HK-2 (cell line): Measurements from ENCODE around the gene MFNG.
"Not testable (repeated sequence)": the region's sequence is repeated elsewhere in the genome, so short reads cannot be mapped to it uniquely, and the experiment has no call there.

Experiments used
- DNase-seq: peaks from one replicate; pipeline ENCODE4 v3.0.0-alpha.2; 2018; ENCODE audit not compliant: unreplicated experiment

Gene MFNG, protein sequence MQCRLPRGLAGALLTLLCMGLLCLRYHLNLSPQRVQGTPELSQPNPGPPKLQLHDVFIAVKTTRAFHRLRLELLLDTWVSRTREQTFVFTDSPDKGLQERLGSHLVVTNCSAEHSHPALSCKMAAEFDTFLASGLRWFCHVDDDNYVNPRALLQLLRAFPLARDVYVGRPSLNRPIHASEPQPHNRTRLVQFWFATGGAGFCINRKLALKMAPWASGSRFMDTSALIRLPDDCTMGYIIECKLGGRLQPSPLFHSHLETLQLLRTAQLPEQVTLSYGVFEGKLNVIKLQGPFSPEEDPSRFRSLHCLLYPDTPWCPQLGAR

DNA sequence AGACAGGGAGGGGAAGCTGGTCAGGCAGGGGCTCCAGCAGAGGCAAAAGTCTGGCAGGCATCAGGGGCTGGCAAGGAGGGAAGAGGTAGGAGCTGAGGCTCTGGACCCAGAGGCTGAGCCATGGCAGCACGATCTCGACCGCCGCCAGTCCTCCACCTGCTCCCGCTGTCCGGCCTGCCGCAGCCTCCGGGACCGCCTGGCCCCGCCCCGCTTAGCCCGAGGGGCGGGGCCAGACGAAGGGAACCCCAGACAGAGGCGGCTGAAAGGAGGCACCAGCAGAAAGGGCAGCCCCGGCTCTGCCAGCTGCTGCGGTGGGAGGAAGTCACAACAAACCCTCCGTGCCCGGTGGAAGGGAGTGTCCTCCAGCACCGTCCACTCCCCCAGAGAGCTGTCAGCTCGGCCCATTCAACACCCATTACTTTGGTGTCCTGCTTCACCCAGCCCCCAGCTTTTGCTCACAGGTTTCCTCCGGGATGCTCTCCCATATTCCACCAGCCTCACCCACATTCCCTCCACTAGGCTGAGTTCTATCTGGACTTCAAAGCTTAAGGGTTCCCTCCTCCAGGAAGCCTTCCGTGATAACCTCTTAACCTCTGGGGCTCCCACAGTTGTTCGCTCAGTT is at the start of gene MFNG:
Gene MFNG (minus strand): TSS at position 161 of the 622 bp plus-strand sequence. CDS start 207 bp downstream, outside the sequence.
- peak; percentile 69 for DNase-seq

DNA sequence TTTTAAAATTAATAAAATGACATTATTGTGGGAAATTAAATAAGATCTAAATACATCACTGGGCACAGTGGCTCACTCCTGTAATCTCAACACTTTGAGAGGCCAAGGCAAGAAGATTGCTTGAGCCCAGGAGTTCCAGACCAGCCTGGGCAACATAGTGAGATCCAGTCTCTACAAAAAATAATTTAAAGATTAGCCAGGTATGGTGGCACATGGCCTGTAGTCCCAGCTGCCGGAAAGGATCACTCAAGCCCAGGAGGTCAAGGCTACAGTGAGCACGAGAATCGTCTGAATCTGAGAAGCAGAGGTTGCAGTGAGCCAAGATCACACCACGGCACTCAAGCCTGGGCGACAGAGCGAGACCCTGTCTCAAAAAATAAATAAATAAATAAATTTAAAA is 49.0 kb upstream of the MFNG start:
- no peak for DNase-seq

DNA sequence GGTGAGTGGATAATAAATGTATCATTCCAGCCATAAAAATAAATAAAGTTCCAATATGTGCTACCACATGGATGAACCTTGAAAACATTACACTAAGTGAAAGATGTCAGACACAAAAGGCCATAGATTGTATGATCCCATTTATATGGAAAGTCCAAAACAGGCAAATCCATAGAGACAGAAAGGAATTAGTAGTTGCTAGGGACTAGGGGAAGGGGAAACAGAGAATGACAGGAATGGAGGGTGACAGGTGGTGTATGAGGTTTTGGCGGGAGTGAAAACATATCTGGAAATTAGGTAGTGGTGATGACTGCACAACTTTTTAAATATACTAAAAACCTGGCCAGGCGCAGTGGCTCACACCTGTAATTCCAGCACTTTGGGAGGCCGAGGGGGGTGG is 48.3 kb upstream of the MFNG start:
- DNase-seq = no peak

DNA sequence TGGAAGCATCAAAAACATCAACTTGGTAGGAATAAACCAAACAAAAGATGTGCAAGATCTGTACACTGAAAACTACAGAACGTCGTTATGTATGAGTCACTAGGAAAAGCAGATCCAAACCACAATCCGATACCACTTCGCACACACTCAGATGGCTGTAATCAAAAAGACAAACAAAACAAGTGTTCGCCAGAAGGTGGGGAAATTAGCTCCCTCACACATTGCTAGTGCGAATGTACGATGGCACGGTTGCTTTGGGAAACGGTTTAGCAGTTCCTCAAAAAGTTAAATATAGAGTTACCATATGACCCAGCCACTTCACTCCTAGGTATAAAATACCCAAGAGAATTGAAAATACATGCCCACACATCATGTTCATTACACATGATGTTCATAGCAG is 47.8 kb upstream of the MFNG start:
- DNase-seq = no peak

DNA sequence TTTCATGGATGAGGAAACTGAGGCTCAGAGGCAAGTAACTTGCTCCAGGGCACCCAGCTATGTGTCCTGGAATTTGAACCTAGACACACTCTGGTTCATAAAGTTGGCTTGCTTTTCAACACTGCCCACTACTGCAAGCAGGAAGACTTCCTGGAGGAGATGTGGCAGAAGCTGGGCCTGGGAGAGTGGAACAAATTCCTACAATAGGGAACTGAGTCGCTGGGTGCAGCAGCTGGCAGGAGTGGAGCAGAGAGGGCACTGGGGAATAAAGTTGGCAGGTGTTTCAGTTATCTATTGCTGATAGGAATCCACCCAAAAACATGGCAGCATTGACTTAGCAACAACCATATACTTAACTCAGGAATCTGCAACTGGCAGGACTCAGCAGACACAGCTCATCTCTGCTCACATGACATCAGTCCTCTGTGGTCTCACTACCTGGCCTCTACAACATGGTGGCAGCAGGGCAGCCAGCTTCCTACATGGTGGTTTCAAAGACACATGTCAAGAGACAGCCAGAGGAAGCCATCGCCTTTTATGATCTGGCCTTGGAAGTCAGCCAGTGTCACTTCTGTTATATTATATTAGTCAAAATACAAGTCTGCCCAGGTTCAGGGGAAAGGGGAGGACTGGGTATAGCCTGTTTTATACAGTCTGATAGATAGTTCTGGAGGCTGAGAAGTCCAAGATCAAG is 43.6 kb upstream of the MFNG start:
- DNase-seq = no peak

DNA sequence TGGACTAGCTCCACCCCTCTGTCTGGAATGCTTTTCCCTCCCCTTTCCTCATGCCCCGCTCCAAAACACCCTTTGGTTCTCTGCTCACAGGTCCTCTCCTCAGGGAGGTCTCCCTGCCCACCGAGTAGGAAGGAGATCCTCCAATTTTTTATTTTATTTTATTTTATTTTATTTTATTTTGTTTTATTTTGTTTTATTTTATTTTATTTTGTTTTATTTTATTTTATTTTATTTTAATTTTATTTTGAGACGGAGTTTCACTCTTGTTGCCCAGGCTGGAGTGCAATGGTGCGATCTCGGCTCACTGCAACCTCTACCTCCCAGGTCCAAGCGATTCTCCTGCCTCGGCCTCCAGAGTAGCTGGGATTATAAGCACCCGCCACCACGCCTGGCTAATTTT is 41.8 kb upstream of the MFNG start:
- not testable (repeated sequence) for DNase-seq

DNA sequence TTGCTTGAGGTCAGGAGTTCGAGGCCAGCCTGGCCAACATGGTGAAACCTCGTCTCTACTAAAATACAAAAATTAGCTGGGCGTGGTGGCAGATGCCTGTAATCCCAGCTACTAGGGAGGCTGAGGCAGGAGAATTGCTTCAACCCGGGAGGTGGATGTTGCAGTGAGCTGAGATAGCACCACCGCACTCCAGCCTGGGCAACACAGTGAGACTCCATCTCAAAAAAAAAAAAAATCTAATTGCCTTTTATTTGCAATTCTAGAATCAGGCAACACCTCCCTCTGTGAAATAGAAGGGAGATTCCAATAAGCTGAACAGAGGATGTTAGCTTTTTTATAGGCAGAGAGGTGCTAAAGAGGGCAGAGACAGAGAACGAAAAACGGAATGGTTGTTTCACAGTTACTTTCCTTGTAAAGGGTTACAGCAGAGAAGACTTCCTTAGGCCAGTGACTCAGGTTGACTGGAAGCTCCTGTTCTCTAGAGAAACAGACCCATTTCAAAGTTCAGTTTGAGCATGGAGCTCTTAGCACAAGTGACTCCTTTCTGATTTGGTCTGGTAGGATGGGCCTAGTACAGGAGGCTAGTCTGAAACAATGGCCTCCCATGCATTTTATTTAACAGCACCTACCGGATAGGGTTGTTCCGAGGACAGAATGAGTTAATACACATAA is 41.0 kb upstream of the MFNG start:
- DNase-seq = not testable (repeated sequence)

DNA sequence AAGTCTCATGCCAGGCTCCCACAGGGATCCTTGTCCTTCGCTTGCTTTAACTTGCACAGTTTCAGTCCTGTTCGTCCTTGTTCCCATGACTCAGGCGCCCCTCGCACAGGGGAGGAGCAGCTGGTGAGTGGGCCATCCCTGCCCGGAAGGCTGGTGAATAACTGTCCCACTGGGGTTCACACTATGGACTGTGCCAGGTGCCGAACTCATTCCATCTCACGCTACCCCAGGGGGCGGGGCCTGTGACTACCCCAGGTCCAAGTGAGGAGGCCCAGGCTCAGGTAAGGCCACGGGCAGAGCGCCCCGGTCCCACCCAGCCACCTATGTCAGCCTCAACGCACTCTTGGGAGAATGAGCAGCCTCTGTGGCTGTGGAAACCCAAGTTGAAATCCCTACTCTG is 40.2 kb upstream of the MFNG start:
- no peak for DNase-seq

DNA sequence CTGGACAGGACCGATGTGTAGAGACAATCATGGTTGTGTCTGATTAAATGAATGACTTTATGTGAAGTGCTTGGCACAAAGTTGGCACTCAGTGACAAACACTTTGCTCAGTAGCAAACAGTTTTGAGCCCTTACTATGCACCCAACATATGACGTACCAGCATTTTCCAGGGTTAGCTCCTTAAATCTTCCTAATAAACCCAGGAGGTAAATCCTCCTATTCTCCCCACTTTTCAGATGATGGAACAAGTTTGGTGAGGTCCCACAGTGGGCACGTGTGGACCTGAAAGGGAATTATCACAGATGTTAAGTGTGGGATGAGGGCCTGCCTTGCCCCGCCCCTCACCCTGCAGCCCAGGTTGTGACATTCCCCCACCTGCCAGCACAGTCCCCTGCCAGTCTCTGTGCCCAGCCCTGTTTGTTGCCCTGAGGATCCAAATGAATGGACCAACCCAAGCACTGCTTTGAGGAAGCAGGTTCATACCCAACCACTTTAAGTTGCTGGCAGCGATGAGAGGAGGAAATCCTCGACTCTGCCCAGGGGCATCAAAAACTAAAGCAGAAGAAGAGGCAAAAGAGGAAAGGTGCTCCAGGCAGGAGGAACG is 39.7 kb upstream of the MFNG start:
- no peak for DNase-seq

DNA sequence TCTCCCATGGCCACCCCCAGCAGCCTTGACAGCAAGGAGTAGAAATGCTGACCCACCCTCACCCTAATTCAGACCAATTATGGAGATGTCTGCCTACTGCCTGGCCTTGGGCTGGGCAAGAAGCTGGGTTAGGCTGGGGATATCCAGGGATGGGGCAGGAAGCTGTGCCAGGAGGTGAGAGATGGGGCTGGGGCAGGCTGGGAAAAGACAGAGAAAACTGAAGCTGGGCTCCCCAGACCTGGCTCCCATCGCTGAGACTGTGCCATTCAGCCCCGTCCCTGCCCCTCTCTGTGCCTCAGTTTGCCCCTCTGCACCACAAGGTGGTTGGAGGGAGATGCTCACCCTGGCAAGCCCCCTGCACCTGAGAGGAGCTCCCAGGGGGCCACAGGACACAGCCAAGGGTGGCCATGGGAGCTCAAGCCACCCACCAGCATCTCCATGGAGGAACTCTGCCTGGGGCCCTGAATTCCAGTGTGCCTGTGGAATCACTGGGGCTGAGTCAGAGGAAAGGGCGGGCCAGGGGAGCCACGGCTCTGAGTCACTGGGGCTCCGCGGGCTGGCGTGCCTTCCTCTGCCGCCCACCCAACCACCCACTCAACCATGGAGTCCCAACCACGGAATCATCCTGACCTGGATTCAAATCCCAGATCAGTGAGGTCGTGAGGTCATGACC is 39.0 kb upstream of the MFNG start:
- DNase-seq = peak; percentile 74

DNA sequence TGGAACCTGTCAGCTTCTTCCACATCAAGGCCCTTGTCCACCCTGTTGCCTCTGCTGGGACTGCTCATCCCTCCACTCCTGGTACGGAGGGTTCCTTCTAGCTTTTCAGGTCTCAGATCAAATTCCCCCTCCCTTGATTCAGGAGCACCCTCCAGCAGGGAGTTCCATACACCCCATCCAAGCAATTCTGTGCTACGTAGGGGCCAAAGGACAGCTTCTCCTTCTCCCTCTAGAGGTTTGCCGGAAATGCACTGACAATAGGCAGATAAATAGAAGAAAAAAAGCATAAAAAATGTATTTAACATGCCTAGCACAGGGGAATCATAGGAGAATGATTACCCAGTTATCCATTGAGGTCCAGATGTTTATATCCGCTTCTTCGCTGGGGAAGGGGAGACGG is 36.3 kb upstream of the MFNG start:
- DNase-seq = no peak

DNA sequence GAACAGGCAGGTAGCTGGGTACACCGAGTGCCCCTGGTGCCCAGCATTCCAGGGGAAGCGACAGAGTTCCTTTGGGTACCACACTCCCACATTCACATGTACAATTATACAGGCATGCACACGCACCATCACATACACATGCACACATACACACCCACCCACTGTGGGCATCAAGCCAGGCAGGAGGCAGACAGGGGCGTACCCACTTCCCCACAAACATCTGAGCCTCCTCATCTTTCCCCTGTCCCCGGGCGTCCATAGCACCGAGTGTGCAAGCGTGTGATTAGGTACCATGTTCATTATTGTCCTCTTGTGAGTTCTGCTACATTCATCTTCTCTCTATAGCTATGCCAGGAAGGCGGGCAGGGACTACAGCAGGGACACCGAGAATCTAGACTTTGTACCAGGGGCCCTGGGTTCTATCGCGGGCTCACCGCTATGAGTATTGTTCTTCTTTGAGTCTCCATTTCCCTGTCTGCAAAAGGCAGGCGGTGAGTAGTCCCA is 35.1 kb upstream of the MFNG start:
- DNase-seq = no peak

DNA sequence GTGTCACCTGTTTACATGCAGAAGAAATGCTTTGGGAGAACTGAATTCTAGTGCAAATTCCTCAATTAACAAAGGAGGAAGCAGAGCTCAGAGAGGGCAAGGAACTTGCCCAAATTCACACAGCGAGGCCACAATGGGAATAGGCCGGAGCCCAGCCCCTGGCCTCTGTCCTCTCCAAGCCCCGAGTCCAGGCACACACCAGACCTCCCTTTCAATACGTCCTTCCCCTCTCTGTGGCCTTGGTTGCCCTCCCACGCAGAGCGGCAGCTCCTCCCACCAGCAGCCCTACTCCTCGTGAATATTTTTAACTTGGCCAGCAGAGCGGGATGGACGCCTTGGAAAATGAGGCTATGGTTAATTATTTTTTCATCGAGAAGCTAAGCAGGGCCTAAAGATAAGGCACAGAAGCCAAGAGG is 34.6 kb upstream of the MFNG start:
- DNase-seq = no peak

DNA sequence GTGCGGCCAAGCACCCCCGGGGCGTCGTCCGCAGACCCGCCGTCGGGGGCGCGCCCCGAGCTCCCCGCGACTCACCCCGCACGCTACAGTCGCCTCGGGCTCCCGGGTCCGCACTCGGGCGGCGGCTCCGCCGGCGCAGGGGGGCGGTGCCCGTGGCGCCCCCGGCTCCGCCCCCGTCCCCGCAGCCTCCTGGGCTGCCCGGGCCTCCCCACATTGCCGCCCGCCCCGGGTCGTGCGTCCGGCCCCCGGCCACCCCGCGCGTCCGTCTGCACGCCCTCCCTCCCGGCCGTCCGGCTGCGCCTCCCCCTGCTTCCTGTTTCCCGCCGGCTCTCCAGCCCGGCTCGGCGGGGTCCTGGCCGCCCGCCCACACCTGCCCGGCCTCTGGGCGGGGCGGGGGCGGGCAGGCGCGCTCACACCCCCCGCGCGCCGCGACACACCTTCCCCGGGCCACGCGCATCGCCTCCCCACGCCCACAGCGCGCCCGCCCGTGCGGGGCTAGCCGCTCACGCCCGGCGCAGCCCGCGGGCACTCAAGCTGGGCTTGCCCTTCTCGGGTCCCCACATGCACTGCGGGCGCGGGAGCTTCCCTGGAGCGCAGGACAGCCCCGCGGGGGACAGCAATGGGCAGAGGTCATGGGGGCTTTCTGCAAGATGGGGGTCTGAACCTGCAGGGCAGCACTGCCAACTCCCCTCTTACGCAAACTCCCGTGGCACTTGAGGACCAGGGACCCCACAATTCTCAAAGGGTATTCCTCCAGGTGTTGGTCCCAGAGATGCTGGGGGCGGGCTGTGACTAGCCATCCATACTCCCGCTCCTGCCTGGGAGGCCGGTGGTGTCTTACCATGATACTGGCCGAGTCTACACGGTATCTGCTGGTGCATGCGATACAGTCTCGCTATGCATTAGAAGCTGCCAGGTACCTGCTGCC is 33.3 kb upstream of the MFNG start, which contains the start of gene CARD10:
Gene CARD10 (minus strand): TSS at position 148 of the 928 bp plus-strand sequence. CDS start 215 bp downstream, outside the sequence.
- peak; percentile 52 for DNase-seq

DNA sequence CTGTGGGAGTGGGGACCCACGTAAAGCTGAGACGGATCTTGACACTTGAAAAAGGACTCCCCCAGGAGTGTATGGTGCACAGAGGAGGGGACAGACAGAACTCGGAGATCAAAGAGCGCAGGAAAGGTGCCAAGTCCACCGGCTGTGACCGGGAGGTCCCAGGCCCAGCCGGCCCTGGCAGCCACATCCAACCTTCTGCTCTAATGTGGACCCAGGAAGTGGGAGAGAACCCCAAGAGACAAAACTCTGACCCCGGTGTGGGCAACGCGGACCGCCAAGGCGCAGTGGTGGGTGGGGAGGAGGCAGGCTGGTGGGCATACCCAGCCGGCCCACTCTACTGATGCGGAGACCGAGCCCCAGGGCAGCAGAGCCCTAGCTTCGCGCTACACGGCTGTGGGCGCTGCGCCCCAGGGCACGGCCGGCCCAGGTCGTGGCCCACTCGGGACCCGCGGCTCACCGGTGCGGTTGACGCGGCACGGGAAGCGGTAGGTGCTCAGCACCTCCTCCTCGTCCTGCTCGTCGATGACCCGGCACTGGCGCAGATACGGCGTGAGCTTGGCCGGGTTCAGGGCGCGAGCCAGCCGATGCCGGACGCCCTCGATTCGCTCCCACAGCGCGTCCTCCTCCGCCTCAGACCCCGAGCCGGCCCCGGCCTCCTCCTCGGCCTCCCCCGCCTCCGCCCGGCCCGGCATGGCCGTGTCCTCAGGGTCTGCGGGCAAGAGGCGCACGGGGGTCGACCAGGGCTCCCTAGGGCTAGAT is 32.5 kb upstream of the MFNG start:
- no peak for DNase-seq

DNA sequence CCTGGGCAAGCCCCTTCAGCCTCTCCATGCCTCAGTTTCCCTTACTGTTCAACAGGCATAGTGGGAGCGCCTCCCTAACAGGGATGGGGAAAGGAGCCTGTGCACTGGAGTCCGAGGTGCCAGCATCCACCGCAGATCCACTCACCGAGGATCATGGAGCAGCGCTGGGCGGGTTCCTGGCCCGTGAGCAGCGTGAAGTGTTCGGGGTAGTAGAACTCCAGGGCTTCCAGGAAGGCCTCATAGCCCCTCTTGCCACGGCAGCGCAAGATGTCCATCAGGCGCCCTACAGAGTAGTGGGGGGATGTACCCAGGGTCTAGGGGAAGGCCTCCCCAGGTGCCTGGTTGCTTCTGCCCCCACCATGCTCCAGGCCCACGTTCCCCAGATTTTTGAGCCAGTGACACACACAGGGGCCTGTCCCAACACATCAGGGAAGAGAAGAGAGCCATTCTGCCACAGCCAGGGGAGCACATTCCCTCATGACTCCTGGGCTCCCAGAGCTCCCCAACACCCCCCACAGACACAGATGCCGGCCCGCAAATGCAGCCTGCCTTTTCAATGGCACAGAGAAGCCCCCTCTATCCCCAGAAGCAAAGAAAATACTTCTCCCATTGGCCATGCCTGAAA is 31.8 kb upstream of the MFNG start:
- DNase-seq = no peak

DNA sequence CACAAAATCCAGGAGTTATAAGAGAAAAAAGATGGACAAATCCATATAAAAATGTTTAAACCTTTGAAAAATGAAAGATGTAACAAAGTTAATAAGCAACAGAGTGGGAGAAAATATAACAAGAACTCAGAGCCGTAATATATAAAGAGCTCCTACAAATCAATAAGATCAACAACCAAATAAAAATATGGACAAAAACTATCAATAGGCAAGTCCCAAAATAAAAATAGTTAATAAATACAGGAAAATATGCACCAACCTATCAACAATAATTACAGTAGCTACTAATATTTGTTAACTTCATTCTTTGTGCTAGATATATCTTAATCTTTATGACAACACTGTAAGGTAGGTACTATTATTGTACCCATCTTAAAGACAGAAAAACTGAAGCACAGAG is 30.3 kb upstream of the MFNG start:
- no peak for DNase-seq

DNA sequence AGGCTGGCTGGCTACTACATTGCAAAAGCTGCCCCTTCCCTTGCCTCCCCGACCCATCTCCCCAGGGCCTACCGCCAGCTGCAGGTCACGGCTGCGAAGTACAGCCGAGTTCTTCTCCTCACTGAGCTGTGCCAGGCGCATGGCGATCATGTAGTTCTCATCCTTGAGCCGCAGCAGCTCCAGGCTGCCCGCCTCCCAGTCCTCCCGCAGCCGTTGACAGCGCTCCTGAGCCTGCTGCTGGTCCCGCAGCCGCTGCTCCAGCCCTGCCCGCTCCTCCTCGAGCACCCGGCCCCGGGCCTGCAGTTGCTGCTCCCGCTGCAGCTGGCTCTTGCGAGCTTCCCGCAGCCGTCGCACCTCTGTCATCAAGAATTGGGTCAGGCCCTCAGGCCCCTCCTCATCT is 29.7 kb upstream of the MFNG start:
- no peak for DNase-seq

DNA sequence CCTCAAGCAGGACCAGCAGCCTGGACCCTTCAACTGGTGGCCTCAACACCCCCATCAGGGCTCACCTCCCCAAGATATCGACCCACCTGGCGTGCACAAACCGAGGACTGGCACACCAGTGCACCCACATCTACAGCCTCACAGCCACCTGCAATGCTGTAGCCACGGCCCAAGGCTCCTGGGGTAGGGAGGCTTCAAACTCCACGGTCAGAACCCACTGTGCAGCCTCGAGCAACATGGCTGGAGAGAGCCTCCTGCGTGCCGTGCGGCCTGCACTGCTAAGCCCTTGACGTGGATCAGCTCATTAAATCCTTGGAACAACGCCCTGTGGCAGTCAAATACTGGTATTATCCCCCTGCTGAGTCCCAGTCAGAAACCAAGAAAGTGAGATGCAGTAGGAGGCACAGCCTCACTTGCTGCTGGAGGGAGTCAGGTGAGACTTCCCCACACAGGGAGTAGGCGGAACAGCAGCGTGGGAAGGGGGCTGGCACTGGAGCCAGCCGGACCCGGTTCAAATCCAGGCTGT is 28.4 kb upstream of the MFNG start:
- no peak for DNase-seq
